ENCODE measurements around the gene SH3BP4. TPM values are rescaled to one million over a fixed set of nuclear protein-coding genes. Genes with fewer than 3 reads are reported as not detected.

Gene SH3BP4
- total RNA-seq, 4 donors from 2014 or later: 7.5 to 24.9 (median 19.5) TPM

GRCh38 chr2:235064976-235065375 lies 113.2 kb downstream of the SH3BP4 start:
- no peak for DNase-seq
- no peak for TF ChIP-seq EP300 (IDR thresholded peaks at IDR 0.05; ENCODE audit: low read depth)
- TF ChIP-seq POLR2A (IDR thresholded peaks at IDR 0.05): no peak
- TF ChIP-seq CTCF (IDR thresholded peaks at IDR 0.05): no peak
- no peak for TF ChIP-seq POLR2AphosphoS5 (IDR thresholded peaks at IDR 0.05)
- H3K9me3 ChIP-seq: no peaks in the 10 kb centered on the region
- no peaks in the 10 kb centered on the region for H3K27me3 ChIP-seq
- H3K4me3 ChIP-seq: no peak overlapping the region
- no peak overlapping the region for H3K27ac ChIP-seq
- no peaks in the 10 kb centered on the region for H3K4me1 ChIP-seq
- WGBS, 2 donors (ENCODE audit: low coverage in 1 of 2): 78 to 79% methylated on average over 4 to 7 of the region's 7 CpGs
- H3K36me3 ChIP-seq: no peaks in the 10 kb centered on the region
- intact Hi-C loops (cut with DNase I; ENCODE audit: low total_unique reads): no loop called here
- in situ Hi-C loops (cut with MboI; ENCODE audit: low pct_ligation_motif_present in 1 of 4, low pct_unique_long_range_greater_than_20kb in 1 of 4, low sequenced_read_pairs in 3 of 4): no loop called here

GRCh38 chr2:235066490-235066889 lies 114.7 kb downstream of the SH3BP4 start:
- Histone ChIP-seq H3K4me3 (no peak overlapping the region), H3K27me3 (no peaks in the 10 kb centered on the region), H3K4me1 (no peaks in the 10 kb centered on the region), H3K27ac (no peak overlapping the region), H3K36me3 (no peaks in the 10 kb centered on the region), H3K9me3 (no peaks in the 10 kb centered on the region)
- intact Hi-C loops (cut with DNase I; ENCODE audit: low total_unique reads): no loop called here
- 74 to 80% methylated on average over 4 of the region's 4 CpGs for WGBS, 2 donors (ENCODE audit: low coverage in 1 of 2)
- no peak for DNase-seq
- in situ Hi-C loops (cut with MboI; ENCODE audit: low pct_ligation_motif_present in 1 of 4, low pct_unique_long_range_greater_than_20kb in 1 of 4, low sequenced_read_pairs in 3 of 4): no loop called here
- no peak for TF ChIP-seq EP300 (IDR thresholded peaks at IDR 0.05; ENCODE audit: low read depth)
- TF ChIP-seq CTCF (IDR thresholded peaks at IDR 0.05): no peak
- no peak for TF ChIP-seq POLR2AphosphoS5 (IDR thresholded peaks at IDR 0.05)
- no peak for TF ChIP-seq POLR2A (IDR thresholded peaks at IDR 0.05)

GRCh38 chr2:235066895-235067294 lies 115.1 kb downstream of the SH3BP4 start:
- Histone ChIP-seq H3K27me3 (no peaks in the 10 kb centered on the region), H3K36me3 (no peaks in the 10 kb centered on the region), H3K9me3 (no peaks in the 10 kb centered on the region), H3K4me3 (no peak overlapping the region), H3K27ac (no peak overlapping the region), H3K4me1 (no peaks in the 10 kb centered on the region)
- no peak for TF ChIP-seq POLR2A (IDR thresholded peaks at IDR 0.05)
- no peak for TF ChIP-seq CTCF (IDR thresholded peaks at IDR 0.05)
- TF ChIP-seq POLR2AphosphoS5 (IDR thresholded peaks at IDR 0.05): no peak
- TF ChIP-seq EP300 (IDR thresholded peaks at IDR 0.05; ENCODE audit: low read depth): no peak
- WGBS, 2 donors (ENCODE audit: low coverage in 1 of 2): 70 to 77% methylated on average over 2 to 4 of the region's 4 CpGs
- in situ Hi-C loops (cut with MboI; ENCODE audit: low pct_ligation_motif_present in 1 of 4, low pct_unique_long_range_greater_than_20kb in 1 of 4, low sequenced_read_pairs in 3 of 4): no loop called here
- intact Hi-C loops (cut with DNase I; ENCODE audit: low total_unique reads): no loop called here
- DNase-seq: no peak

DNA sequence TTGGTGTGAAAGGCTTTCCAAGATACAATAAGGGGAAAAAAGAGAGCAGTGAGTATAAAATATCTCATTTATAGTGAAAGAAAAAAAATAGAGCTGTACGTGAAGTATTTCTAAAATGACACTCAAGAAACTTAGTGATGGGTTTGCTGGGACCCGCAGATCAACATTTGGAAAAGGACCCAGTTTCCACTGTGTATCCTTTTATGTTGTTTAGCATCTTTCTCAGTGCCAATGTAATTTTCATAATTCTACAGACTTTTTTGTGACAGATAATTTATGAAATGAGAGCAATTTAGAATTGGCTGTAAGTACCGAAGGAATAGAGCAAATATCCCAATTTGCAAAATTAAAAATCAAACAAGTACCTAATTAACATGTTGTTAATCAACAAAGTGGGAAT lies 116.9 kb downstream of the SH3BP4 start:
- in situ Hi-C loops (cut with MboI; ENCODE audit: low pct_ligation_motif_present in 1 of 4, low pct_unique_long_range_greater_than_20kb in 1 of 4, low sequenced_read_pairs in 3 of 4): no loop called here

More for the DNA sequence above, 116.9 kb downstream of the SH3BP4 start:
- DNase-seq: no peak
- 83 to 94% methylated on average over 3 of the region's 3 CpGs for WGBS, 2 donors (ENCODE audit: low coverage in 1 of 2)
- H3K4me3 ChIP-seq: no peak overlapping the region
- TF ChIP-seq POLR2A (IDR thresholded peaks at IDR 0.05): no peak
- no peak for TF ChIP-seq EP300 (IDR thresholded peaks at IDR 0.05; ENCODE audit: low read depth)
- no peak for TF ChIP-seq CTCF (IDR thresholded peaks at IDR 0.05)
- no peak for TF ChIP-seq POLR2AphosphoS5 (IDR thresholded peaks at IDR 0.05)
- no peak overlapping the region for H3K27ac ChIP-seq
- no peaks in the 10 kb centered on the region for H3K27me3 ChIP-seq
- H3K4me1 ChIP-seq: no peaks in the 10 kb centered on the region
- intact Hi-C loops (cut with DNase I; ENCODE audit: low total_unique reads): no loop called here
- H3K36me3 ChIP-seq: no peaks in the 10 kb centered on the region
- H3K9me3 ChIP-seq: no peaks in the 10 kb centered on the region

Measured in transverse colon (tissue), 4 donors.